ENCODE results near the gene PHACTR2.
A peak's percentile ranks its signal among the peaks of the same experiment; 100 is the strongest.

Gene PHACTR2

GRCh38 chr6:143677577-143677890 lies 231 bp upstream of the PHACTR2 start:
- peak overlapping the region; percentile 64 to 90 for H3K4me3 ChIP-seq
- intact Hi-C loops (cut with DNase I; ENCODE audit: low total_unique reads): loop anchor here (5.0 kb wide), 1 partner anchor 165 kb away; the partner anchor contains the start of gene LTV1
- no peaks in the 10 kb centered on the region for H3K27me3 ChIP-seq
- H3K9me3 ChIP-seq: no peaks in the 10 kb centered on the region
- H3K4me1 ChIP-seq: peaks cover 0 to 59% (median 22%) of the 10 kb centered on the region in 4 donors
- no peak for TF ChIP-seq CTCF (IDR thresholded peaks at IDR 0.05)
- H3K27ac ChIP-seq: peak overlapping the region; percentile 86 to 97
- DNase-seq: no peak
- H3K36me3 ChIP-seq: no peaks in the 10 kb centered on the region

DNA sequence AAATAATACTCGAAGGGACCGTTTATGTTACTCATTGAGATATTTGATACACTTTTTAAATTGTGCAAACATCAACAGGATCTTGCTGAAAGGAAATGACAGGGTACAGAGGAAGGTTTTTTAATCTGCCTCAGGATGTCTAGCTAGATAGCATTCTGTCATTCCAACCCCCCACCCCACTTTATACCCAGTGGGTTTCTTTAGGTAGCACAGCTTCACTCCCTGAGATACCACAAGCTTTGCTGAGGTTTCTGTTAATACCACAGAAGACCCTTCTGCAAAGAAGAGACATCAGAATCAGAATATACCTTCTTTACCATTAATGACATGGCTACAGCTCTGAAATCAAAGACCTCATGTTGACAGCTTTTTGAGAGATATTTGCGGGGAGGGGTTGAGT lies 1.3 kb downstream of the PHACTR2 start:
- H3K27ac ChIP-seq: peak overlapping the region; percentile 86 to 97
- TF ChIP-seq CTCF (IDR thresholded peaks at IDR 0.05): no peak
- peak overlapping the region; percentile 64 to 90 for H3K4me3 ChIP-seq
- H3K27me3 ChIP-seq: no peaks in the 10 kb centered on the region
- intact Hi-C loops (cut with DNase I; ENCODE audit: low total_unique reads): loop anchor here (5.0 kb wide), 1 partner anchor 163 kb away; the partner anchor contains the start of gene LTV1
- H3K36me3 ChIP-seq: no peaks in the 10 kb centered on the region
- no peaks in the 10 kb centered on the region for H3K9me3 ChIP-seq
- peaks cover 0 to 50% (median 19%) of the 10 kb centered on the region in 4 donors for H3K4me1 ChIP-seq
- no peak for DNase-seq

GRCh38 chr6:143680141-143680540 lies 2.4 kb downstream of the PHACTR2 start:
- Histone ChIP-seq H3K4me1 (peaks cover 0 to 38% (median 11%) of the 10 kb centered on the region in 4 donors), H3K9me3 (no peaks in the 10 kb centered on the region), H3K27me3 (no peaks in the 10 kb centered on the region), H3K27ac (peak overlapping the region; percentile 86 to 97), H3K4me3 (peak overlapping the region; percentile 64 to 90), H3K36me3 (no peaks in the 10 kb centered on the region)
- DNase-seq: no peak
- intact Hi-C loops (cut with DNase I; ENCODE audit: low total_unique reads): no loop called here
- TF ChIP-seq CTCF (IDR thresholded peaks at IDR 0.05): no peak

DNA sequence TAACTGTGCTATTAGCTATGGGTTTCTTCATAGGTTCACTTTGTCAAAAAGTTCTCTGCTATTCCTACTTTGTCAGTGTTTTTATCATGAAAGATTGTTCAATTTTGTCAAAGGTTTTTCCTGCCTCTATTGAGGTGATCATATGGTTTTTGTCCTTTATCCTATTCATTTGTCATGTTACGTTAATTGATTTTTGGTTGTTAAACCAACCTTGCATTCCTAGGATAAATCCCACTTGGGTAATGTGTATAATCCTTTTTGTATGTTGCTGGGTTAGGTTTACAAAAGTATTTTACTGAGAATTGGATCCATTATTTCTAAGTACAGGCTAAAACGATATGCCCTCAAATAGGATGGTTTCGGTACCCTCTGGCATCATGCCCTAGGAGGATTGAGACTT lies 5.0 kb downstream of the PHACTR2 start:
- H3K9me3 ChIP-seq: no peaks in the 10 kb centered on the region
- no peaks in the 10 kb centered on the region for H3K27me3 ChIP-seq
- no peaks in the 10 kb centered on the region for H3K36me3 ChIP-seq
- H3K4me1 ChIP-seq: peaks cover 0 to 38% (median 11%) of the 10 kb centered on the region in 4 donors
- no peak overlapping the region for H3K27ac ChIP-seq
- no peak overlapping the region for H3K4me3 ChIP-seq
- no peak for TF ChIP-seq CTCF (IDR thresholded peaks at IDR 0.05)
- intact Hi-C loops (cut with DNase I; ENCODE audit: low total_unique reads): no loop called here
- no peak for DNase-seq

DNA sequence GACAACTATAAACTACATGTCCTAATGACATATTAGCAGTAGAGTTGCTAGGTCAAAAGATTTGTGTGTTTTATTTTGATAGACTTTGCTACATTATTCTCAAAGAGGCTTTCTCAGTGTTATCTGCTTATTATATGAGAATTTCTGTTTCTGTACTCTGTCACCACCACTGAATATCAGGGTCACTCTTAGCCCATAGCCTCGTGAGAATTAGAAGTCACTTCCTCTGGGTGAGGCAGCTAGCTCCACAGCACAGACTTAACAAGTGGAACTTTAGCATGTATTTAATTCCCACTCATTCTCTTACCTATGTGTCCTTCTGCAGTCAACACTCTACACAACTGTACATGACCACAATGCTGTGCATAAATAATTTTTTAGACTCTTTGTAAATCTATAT lies 6.7 kb downstream of the PHACTR2 start:
- Histone ChIP-seq H3K27me3 (no peaks in the 10 kb centered on the region), H3K27ac (peak overlapping the region in 1 of 2 donors; percentile 39), H3K4me1 (peaks cover 0 to 49% (median 19%) of the 10 kb centered on the region in 4 donors), H3K36me3 (no peaks in the 10 kb centered on the region), H3K9me3 (no peaks in the 10 kb centered on the region), H3K4me3 (no peak overlapping the region)
- intact Hi-C loops (cut with DNase I; ENCODE audit: low total_unique reads): no loop called here
- TF ChIP-seq CTCF (IDR thresholded peaks at IDR 0.05): no peak
- no peak for DNase-seq

DNA sequence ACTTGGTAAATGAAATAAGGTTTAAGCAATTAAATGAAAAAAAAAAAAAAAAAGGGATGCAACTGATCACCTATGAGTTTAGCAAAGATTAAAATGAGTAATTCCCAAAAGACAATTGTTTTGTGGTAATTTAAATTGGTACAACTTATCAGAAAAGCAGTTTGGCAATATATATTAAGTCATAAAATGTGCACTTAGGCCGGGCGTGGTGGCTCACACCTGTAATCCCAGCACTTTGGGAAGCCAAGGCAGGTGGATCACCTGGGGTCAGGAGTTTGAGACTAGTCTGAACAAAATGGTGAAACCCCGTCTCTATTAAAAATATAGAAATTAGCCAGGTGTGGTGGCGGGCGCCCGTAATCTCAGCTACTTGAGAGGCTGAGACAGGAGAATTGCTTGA lies 7.9 kb downstream of the PHACTR2 start:
- intact Hi-C loops (cut with DNase I; ENCODE audit: low total_unique reads): no loop called here
- Histone ChIP-seq H3K9me3 (no peaks in the 10 kb centered on the region), H3K4me1 (peaks cover 0 to 48% (median 24%) of the 10 kb centered on the region in 4 donors), H3K27me3 (no peaks in the 10 kb centered on the region), H3K36me3 (no peaks in the 10 kb centered on the region), H3K4me3 (no peak overlapping the region), H3K27ac (no peak overlapping the region)
- no peak for DNase-seq
- no peak for TF ChIP-seq CTCF (IDR thresholded peaks at IDR 0.05)
